22Rv1 (cell line): ENCODE results near the gene ERLIN1.

Experiments
- H3K27ac ChIP-seq: fragments of 450-650 bp; 2 replicates; pipeline ENCODE4 v1.5.1; 2017
- CTCF ChIP-seq: fragments of 450-650 bp; IDR thresholded peaks from 2 replicates; pipeline ENCODE4 v1.5.1; 2017; ENCODE audit warnings: mild to moderate bottlenecking
- ZFX ChIP-seq: fragments of 450-650 bp; IDR thresholded peaks from 2 replicates; pipeline ENCODE4 v1.6.1; 2017; ENCODE audit warnings: antibody characterized with exemption, borderline replicate concordance

The ERLIN1 gene

GRCh38 chr10:100185364-100186252 lies at the start of gene ERLIN1:
Gene ERLIN1, minus strand, starts transcription at chr10:100186029. Its CDS starts 403 bp downstream, at chr10:100185626.
- peak within 1 kb of the TSS; percentile 90 for H3K27ac ChIP-seq
- TF ChIP-seq ZFX (no peak), CTCF (no peak)

DNA sequence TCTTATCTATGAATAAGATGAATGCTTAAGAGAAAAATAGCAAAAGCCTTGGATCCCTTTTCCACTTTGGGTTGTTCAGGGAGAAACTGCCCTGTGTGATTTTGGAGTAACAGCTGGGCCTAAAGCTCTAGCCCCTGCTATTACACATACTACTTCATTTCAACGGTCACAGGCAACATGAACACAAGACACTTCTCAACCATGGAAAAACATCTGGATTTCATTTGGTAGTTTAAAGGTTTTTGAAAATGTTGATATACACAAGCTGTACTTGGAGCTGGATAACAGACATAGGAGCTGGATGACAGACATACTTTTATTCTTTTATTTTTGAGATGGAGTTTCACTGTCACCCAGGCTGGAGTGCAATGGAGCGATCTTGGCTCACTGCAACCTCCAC lies 46.3 kb upstream of the ERLIN1 start:
- TF ChIP-seq CTCF (no peak), ZFX (no peak)
- no peak overlapping the region for H3K27ac ChIP-seq

DNA sequence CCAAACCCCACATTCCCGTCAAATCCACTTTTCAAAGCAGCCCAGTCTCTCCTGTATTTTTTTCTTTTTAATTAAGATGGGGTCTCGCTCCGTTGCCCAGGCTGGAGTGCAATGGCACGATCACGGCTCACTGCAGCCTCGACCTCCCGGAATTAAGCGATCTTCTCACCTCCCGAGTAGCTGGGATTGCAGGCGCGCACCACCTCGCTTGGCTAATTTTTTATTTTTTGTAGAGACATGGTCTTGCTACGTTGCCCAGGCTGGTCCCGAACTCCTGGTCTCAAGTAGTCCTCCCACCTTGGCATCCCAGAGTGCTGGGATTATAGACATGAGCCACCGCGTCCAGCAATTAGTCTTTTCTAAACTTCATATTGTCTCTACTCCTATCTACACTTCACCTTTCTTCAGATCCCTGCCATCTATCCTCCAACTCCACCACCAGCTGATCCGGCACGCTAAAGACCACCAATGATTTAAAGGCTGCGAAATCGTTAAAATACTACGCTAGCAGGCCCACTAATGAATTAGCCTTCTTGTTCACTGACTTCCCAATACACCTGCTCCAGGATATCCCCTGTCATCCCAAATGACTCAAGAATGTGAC lies 44.1 kb upstream of the ERLIN1 start:
- H3K27ac ChIP-seq: peak overlapping the region; percentile 73
- no peak for TF ChIP-seq ZFX
- TF ChIP-seq CTCF: no peak

- H3K27ac ChIP-seq: no peak overlapping the region
- TF ChIP-seq ZFX: no peak
- no peak for TF ChIP-seq CTCF
Measured at GRCh38 chr10:100223879-100224278, 38.0 kb upstream of the ERLIN1 start.

GRCh38 chr10:100222529-100222928 lies 36.7 kb upstream of the ERLIN1 start:
- TF ChIP-seq ZFX (no peak), CTCF (no peak)
- H3K27ac ChIP-seq: no peak overlapping the region

DNA sequence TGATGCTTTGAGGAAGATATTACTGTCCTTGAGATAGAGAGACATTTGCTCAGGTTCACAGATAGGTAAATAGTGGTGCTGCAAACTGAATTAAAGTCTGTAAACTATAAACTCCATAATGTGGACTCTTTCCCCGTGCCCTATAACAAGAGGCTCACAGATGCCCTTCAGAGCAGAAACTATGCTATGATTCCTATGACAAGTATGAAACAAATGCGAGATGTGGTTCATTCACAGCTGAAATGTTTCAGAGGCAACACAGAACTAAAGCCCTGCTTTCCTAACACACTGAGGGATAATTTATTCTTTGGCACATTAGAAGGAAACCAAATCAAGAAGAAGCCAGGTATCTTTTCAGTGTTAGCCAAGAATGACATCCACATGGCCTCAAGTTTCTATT lies 30.2 kb upstream of the ERLIN1 start:
- H3K27ac ChIP-seq: no peak overlapping the region
- TF ChIP-seq CTCF: no peak
- TF ChIP-seq ZFX: no peak

DNA sequence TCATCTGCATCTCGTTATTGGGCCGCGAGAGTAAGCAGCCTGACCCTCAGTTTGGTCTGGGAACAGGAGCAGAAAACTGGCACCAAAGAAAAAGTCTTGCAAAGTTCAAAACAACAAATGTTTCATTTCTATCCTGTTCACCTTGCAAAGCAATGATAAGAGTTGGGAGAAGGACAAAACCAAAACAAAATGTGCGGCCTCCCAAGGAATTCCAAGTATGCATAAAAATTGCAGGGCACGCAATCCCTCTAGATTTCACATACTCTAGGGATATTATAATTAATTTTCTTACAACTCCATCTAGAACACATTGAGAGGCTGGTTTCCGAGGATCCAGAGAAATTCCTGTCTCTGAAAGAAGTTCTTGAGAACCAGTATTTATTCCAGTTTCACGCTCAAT lies 23.5 kb upstream of the ERLIN1 start:
- TF ChIP-seq CTCF: no peak
- TF ChIP-seq ZFX: no peak
- H3K27ac ChIP-seq: no peak overlapping the region
